ENCODE results near the gene FIBCD1. TPM values are rescaled to one million over a fixed set of nuclear protein-coding genes. Genes with fewer than 3 reads are reported as not detected.

The FIBCD1 gene
- total and polyA plus RNA-seq, 4 donors = 1.2 to 8.2 (median 4.8) TPM

DNA sequence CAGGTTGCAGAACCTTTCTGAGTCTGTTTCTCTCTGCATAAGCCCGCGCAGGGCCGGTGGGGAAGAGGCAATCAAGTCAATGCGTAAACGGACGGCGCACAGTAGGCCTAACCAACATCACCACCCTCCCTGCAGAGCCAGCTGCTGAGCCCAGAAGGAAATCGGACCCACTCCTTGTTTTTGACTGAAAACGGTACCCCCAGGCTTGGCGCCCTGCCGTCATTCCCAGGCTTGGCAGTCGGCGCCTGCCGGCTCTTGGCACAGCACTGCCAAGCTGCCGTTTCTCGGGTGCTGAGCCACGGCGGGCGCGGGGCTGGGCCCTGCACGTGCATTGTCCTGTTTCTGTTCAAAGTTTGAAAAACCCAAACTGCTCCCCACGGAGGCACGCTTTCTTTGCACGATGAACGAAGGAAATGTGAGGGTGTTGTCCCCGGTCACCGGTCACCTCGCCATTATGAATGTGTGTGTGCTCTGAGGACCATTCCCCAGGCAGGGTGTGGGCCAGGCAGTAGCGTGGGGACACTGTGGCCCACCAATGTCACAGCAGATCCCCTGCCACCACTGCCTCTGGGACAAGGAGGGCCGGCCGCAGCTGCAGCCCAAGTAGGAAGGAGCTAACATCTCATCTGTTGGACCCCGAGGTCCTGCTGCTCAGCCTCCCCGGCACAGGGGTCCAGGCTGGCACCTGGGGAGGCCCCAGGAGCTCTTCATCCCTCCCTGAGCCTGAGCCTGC, 20.1 kb downstream of the FIBCD1 start:
- H3K9me3 ChIP-seq (ENCODE audit: control insufficient read depth, insufficient read depth, low read length) = no peaks in the 10 kb centered on the region
- H3K27me3 ChIP-seq (ENCODE audit: control insufficient read depth, insufficient read depth, low read length) = peaks cover 4% of the 10 kb centered on the region
- WGBS (ENCODE audit: insufficient coverage) = 53% methylated on average over 33 of the region's 33 CpGs
- H3K27ac ChIP-seq (ENCODE audit: low read depth, low read length) = no peak overlapping the region
- H3K4me3 ChIP-seq (ENCODE audit: low read depth, low read length) = no peak overlapping the region
- peaks cover 62% of the 10 kb centered on the region for H3K4me1 ChIP-seq (ENCODE audit: control insufficient read depth, insufficient read depth, low read length)
- DNase-seq (ENCODE audit: low read depth in 4 of 6, low spot score in 6 of 6) = peak in 2 of 6 donors; percentile 70 to 87
- peaks cover 6% of the 10 kb centered on the region for H3K36me3 ChIP-seq (ENCODE audit: control insufficient read depth, insufficient read depth, low read length)

DNA sequence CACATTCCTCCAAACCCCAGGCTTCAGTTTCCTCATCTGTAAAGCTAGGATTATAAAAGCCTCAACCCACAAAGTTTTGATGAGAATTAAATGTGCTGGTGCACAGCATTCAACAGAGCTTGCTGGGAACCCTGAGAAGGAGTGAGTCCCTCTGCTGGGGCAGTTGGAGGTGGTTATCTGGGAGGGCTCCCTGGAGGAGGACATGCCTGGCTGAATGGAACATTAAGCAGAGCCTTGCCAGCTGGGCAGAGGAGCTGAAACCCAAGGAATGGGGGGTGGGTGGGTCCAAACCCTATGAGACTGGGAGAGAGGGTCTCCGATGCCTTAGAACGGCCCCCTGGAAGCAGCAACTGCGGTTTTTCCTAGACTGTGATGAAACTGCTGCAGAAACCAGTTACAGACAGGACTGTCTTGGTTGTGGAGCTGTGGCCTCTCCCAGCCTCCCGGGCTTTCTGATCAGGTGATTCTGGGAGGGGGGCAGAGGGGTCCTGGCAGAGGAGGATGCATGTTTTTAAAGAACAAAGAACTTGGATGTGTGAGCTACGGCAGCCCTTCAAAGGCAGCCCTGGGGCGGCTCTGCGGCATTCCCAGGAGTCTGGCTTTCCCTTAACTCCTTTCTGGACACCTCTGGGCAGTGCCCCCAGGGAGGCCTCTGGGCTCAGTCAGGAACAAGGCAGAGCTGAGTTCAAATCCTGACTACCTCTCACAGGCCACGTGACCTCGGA, 20.8 kb downstream of the FIBCD1 start:
- DNase-seq (ENCODE audit: low read depth in 4 of 6, low spot score in 6 of 6) = no peak
- WGBS (ENCODE audit: insufficient coverage) = 66% methylated on average over 9 of the region's 9 CpGs
- Histone ChIP-seq H3K27ac (ENCODE audit: low read depth, low read length) (no peak overlapping the region), H3K36me3 (ENCODE audit: control insufficient read depth, insufficient read depth, low read length) (no peaks in the 10 kb centered on the region), H3K27me3 (ENCODE audit: control insufficient read depth, insufficient read depth, low read length) (peaks cover 8% of the 10 kb centered on the region), H3K4me1 (ENCODE audit: control insufficient read depth, insufficient read depth, low read length) (peaks cover 69% of the 10 kb centered on the region), H3K4me3 (ENCODE audit: low read depth, low read length) (no peak overlapping the region), H3K9me3 (ENCODE audit: control insufficient read depth, insufficient read depth, low read length) (no peaks in the 10 kb centered on the region)

DNA sequence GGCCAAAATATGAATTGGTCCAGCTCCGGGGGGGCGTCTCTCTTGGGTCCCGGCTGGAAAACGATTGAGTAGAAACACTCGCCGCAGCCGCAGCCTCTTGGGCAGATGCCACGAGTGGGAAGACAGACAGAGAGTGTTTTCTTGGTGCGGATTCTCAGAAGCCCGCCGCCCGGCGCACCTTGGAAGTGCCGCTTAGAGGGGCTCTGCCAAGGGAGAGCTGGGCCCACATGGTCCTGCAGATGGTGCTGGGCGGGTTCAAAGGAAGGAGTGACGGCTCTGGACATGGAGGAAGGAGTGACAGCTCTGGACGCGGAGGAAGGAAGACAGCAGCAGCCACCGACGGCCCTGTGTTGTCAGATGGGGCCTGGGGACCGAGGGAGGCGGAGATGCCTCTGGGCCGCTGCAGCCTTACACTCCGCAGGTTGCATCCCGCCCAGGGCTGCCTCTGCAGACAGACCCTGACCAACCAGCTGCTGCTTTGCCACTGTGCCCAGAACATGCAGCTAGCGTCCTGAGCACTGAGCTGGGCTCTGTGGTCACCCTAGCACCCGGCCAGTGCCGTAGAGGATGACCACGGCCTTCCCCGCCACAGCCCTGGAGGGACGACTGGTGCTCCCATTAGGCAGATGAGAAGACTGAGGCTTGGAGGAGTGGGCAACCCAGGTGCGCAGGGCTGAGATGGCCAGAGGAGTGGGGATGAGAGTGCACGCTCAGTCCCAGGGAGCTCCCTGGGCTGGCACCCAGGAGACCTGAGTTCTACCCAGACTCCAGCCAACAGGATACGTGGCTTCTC, 21.7 kb downstream of the FIBCD1 start:
- WGBS (ENCODE audit: insufficient coverage) = 67% methylated on average over 34 of the region's 34 CpGs
- H3K27me3 ChIP-seq (ENCODE audit: control insufficient read depth, insufficient read depth, low read length) = peaks cover 8% of the 10 kb centered on the region
- no peak overlapping the region for H3K27ac ChIP-seq (ENCODE audit: low read depth, low read length)
- no peak overlapping the region for H3K4me3 ChIP-seq (ENCODE audit: low read depth, low read length)
- H3K4me1 ChIP-seq (ENCODE audit: control insufficient read depth, insufficient read depth, low read length) = peaks cover 78% of the 10 kb centered on the region
- DNase-seq (ENCODE audit: low read depth in 4 of 6, low spot score in 6 of 6) = peak in 1 of 6 donors; percentile 47
- H3K9me3 ChIP-seq (ENCODE audit: control insufficient read depth, insufficient read depth, low read length) = no peaks in the 10 kb centered on the region
- no peaks in the 10 kb centered on the region for H3K36me3 ChIP-seq (ENCODE audit: control insufficient read depth, insufficient read depth, low read length)

DNA sequence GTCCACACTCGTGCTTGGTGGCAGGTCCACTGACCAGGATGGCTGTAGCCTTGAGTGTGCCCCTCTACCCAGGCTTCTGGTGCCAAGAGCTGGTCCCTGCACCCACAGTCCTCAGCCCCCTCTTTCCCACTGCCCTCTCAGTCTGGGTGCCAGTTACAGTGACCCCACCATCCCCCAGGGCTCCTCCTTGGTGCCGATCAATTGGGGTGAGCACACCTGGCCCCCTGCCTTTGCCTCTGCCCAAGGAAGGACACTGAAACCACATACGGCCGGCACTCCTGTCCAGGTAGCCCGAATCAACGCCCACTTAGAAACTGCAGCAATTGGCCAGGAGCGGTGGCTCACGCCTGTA, 24.0 kb downstream of the FIBCD1 start:
- DNase-seq (ENCODE audit: low read depth in 4 of 6, low spot score in 6 of 6) = no peak
- Histone ChIP-seq H3K27ac (ENCODE audit: low read depth, low read length) (no peak overlapping the region), H3K36me3 (ENCODE audit: control insufficient read depth, insufficient read depth, low read length) (peaks cover 5% of the 10 kb centered on the region), H3K4me3 (ENCODE audit: low read depth, low read length) (no peak overlapping the region), H3K4me1 (ENCODE audit: control insufficient read depth, insufficient read depth, low read length) (peaks cover 55% of the 10 kb centered on the region), H3K9me3 (ENCODE audit: control insufficient read depth, insufficient read depth, low read length) (no peaks in the 10 kb centered on the region), H3K27me3 (ENCODE audit: control insufficient read depth, insufficient read depth, low read length) (peaks cover 4% of the 10 kb centered on the region)
- 89% methylated on average over 8 of the region's 8 CpGs for WGBS (ENCODE audit: insufficient coverage)

DNA sequence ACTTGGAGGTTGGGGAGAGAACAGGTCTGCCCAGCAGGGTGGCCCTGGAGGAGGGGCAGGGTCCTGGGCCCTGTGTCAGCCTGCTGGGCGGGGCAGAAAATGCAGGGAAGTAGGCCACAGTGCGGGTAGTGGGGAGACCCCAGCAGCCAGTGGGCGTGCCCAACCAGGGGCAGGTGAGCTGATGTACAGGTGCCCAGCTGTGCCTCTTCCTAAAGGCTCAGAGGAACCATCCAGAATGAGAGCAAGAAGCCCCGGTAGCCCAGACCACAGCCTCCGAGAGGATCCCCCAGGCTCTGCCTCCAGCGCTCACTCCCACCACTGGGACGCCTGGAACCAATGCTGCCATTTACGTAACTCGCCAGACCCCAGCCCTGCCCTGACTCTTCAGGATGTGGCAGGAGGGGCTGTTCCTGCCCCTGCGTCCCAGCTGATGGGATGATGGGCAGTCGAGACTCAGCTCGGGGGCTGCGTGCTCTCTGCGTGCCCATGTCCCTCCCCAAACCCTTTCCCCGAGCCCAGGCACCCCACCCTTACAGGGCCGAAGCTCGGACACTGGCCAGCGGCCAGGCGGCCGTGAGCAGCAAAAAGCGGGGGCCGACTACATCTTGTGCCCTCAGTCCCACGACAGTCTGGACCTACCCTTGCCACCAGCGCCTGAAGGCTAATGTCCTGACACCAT, 24.5 kb downstream of the FIBCD1 start:
- H3K4me1 ChIP-seq (ENCODE audit: control insufficient read depth, insufficient read depth, low read length) = peaks cover 50% of the 10 kb centered on the region
- H3K27ac ChIP-seq (ENCODE audit: low read depth, low read length) = no peak overlapping the region
- WGBS (ENCODE audit: insufficient coverage) = 88% methylated on average over 24 of the region's 24 CpGs
- peaks cover 4% of the 10 kb centered on the region for H3K27me3 ChIP-seq (ENCODE audit: control insufficient read depth, insufficient read depth, low read length)
- no peaks in the 10 kb centered on the region for H3K9me3 ChIP-seq (ENCODE audit: control insufficient read depth, insufficient read depth, low read length)
- DNase-seq (ENCODE audit: low read depth in 4 of 6, low spot score in 6 of 6) = no peak
- no peak overlapping the region for H3K4me3 ChIP-seq (ENCODE audit: low read depth, low read length)
- H3K36me3 ChIP-seq (ENCODE audit: control insufficient read depth, insufficient read depth, low read length) = peaks cover 5% of the 10 kb centered on the region

DNA sequence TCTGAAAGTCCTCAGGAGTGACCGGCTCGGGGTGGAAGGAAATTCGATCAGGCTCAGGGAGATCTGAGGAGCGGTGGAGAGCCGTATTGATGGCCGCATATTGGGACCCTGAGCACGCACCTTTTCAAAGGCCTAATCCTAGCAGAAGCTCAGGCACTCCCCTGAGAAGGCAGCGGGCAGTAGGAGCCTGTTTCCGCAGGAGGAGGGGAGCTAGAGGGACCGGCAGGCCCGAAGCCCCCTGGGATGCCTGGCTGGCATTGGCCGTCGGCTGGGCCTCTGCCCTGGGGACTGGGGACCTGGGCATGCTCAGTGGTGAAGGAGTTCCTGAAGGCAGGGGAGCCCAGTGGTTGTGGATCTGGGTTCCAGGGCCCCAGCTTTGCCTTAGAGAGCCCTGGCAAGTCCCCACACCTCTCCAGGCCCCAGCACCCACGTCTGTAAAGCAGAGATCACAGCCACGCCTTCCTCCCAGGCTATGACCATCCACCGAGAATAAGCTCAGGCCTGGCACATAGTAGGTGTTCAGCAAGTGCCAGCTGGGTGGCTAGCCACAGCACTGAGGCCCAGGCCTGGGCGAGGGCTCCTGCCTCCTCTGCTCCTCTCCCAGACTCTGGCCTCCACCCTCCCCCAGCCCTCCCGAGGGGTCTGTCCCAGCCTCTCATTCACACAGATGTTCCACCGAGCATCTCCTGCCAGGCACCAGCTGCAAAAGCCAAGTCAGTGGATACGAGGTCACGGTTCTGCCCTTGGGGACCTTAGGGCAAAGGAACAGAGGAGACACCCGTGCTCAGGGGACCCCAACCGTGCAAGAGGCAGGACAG, 25.2 kb downstream of the FIBCD1 start:
- no peak overlapping the region for H3K4me3 ChIP-seq (ENCODE audit: low read depth, low read length)
- 55% methylated on average over 21 of the region's 23 CpGs for WGBS (ENCODE audit: insufficient coverage)
- H3K4me1 ChIP-seq (ENCODE audit: control insufficient read depth, insufficient read depth, low read length) = peaks cover 43% of the 10 kb centered on the region
- H3K27me3 ChIP-seq (ENCODE audit: control insufficient read depth, insufficient read depth, low read length) = peaks cover 4% of the 10 kb centered on the region
- peaks cover 6% of the 10 kb centered on the region for H3K36me3 ChIP-seq (ENCODE audit: control insufficient read depth, insufficient read depth, low read length)
- no peak overlapping the region for H3K27ac ChIP-seq (ENCODE audit: low read depth, low read length)
- no peak for DNase-seq (ENCODE audit: low read depth in 4 of 6, low spot score in 6 of 6)
- H3K9me3 ChIP-seq (ENCODE audit: control insufficient read depth, insufficient read depth, low read length) = no peaks in the 10 kb centered on the region

DNA sequence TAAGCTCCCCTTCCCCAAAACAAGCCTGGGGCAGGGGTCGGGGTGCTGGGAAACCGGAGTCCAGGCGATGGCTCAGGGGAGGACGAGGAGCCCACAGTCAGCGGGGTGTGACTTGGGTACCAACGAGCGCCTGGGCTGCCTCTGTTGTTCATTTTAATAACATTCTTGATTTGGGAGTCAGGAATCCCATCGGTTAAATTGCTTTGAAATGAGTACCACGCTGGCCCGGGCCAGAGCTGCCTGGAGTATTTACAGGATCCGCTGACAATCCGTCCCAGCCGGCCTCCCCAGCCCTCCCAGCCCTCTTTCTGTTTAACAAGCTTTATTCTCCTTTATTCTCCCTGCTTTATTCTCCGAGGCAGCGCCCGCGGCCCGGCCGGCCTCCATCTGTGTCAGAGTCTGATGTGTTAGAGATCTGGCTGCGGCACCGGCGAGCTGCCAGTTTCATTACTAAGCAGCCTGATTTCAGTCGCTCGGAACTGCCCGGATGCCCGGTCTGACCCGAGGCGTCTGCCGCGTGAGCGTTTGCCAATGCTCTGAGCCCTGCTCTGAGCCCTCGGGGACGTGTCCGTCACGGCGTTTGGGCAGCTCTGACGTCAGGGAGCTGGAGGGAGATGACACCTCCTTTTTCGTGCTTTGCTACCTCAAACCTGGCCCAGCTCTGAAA, 26.0 kb downstream of the FIBCD1 start:
- WGBS (ENCODE audit: insufficient coverage) = 22% methylated on average over 36 of the region's 38 CpGs
- peaks cover 9% of the 10 kb centered on the region for H3K36me3 ChIP-seq (ENCODE audit: control insufficient read depth, insufficient read depth, low read length)
- H3K9me3 ChIP-seq (ENCODE audit: control insufficient read depth, insufficient read depth, low read length) = no peaks in the 10 kb centered on the region
- peak in 3 of 6 donors; percentile 54 to 86 (median 81) for DNase-seq (ENCODE audit: low read depth in 4 of 6, low spot score in 6 of 6)
- H3K27me3 ChIP-seq (ENCODE audit: control insufficient read depth, insufficient read depth, low read length) = peaks cover 4% of the 10 kb centered on the region
- no peak overlapping the region for H3K4me3 ChIP-seq (ENCODE audit: low read depth, low read length)
- H3K27ac ChIP-seq (ENCODE audit: low read depth, low read length) = no peak overlapping the region
- H3K4me1 ChIP-seq (ENCODE audit: control insufficient read depth, insufficient read depth, low read length) = peaks cover 43% of the 10 kb centered on the region

DNA sequence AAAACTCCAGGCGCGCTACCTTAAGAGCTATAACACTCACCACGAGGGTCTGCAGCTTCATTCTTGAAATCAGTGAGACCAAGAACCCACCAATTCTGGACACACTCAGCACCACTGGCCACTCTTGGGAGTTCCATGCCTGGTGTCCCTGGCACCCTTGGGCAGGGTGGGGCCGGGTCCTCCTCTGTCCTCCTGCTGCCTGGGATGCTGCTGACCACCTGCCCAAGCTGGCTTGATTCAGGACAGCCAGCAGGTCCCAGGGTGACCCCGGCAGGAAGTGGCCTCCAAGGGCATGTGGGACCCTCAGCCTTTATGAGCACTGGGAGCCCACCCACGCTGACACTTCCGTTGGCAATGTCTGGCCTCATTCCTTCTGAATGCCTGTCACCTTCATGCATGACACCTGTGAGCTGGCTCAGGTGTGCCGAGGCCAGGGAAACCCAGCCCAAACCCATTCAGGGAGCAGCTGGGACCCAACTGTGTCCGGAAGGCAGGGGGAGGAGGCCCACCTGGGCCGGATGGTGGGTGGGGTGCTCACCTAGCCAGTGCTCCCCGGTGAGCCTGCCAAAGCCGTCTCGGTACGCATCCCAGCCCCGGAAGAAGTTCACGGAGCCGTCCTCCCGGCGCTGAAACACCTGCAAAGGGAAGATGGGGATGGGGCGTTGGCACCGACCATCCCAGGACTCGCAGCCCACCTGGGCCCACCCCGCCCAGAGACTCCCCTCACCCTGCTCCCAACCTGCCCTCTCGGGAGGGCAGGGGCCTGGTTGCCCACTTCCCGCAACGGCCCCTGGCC, 27.6 kb downstream of the FIBCD1 start:
- H3K36me3 ChIP-seq (ENCODE audit: control insufficient read depth, insufficient read depth, low read length) = peaks cover 9% of the 10 kb centered on the region
- DNase-seq (ENCODE audit: low read depth in 4 of 6, low spot score in 6 of 6) = no peak
- no peak overlapping the region for H3K4me3 ChIP-seq (ENCODE audit: low read depth, low read length)
- no peaks in the 10 kb centered on the region for H3K9me3 ChIP-seq (ENCODE audit: control insufficient read depth, insufficient read depth, low read length)
- WGBS (ENCODE audit: insufficient coverage) = 94% methylated on average over 24 of the region's 26 CpGs
- H3K27ac ChIP-seq (ENCODE audit: low read depth, low read length) = no peak overlapping the region
- H3K4me1 ChIP-seq (ENCODE audit: control insufficient read depth, insufficient read depth, low read length) = peaks cover 37% of the 10 kb centered on the region
- peaks cover 4% of the 10 kb centered on the region for H3K27me3 ChIP-seq (ENCODE audit: control insufficient read depth, insufficient read depth, low read length)

All from spinal cord (tissue), 10 donors.